DND-41 (cell line): ENCODE measurements around the gene INKA2.

Experiments
- ATAC-seq: fragments of 200-7000 bp; cut with Tn5 transposase; 3 replicates; pipeline ENCODE4 v1.9.1; 2021; ENCODE audit warnings: low read depth; ENCODE audit not compliant: insufficient read depth
- DNase-seq: peaks from one replicate; pipeline ENCODE4 v3.0.0-alpha.2; 2020
- H2AFZ ChIP-seq: 2 replicates; pipeline ENCODE4 v1.6.0; 2012; ENCODE audit warnings: low read depth, low read length
- H3K27ac ChIP-seq: 2 replicates; pipeline ENCODE4 v1.5.1; 2012; ENCODE audit warnings: low read length, inconsistent platforms
- H3K27me3 ChIP-seq: fragments of 200-600 bp; sonication (generic); 2 replicates; pipeline ENCODE4 v1.6.0; 2012; ENCODE audit warnings: low read length, mild to moderate bottlenecking, inconsistent platforms; ENCODE audit not compliant: insufficient read depth, poor library complexity
- H3K36me3 ChIP-seq: 2 replicates; pipeline ENCODE4 v1.5.1; 2012; ENCODE audit warnings: low read length, inconsistent platforms; ENCODE audit not compliant: insufficient read depth
- H3K4me1 ChIP-seq: 2 replicates; pipeline ENCODE4 v1.5.1; 2012; ENCODE audit warnings: mild to moderate bottlenecking, low read length; ENCODE audit not compliant: insufficient read depth
- H3K4me2 ChIP-seq: 2 replicates; pipeline ENCODE4 v1.6.0; 2012; ENCODE audit warnings: mild to moderate bottlenecking, moderate library complexity, low read length, inconsistent platforms; ENCODE audit not compliant: insufficient read depth
- H3K4me3 ChIP-seq, 2 experiments: fragments of 200-600 bp in 1 of 2; shearing (Covaris generic) in 1 of 2; 2 replicates each; pipeline ENCODE4 v1.5.1; 2012 to 2016; ENCODE audit warnings: inconsistent platforms in 2 of 2, low read length in 2 of 2, mild to moderate bottlenecking in 2 of 2, low read depth in 1 of 2, moderate library complexity in 1 of 2
- H3K79me2 ChIP-seq: 2 replicates; pipeline ENCODE4 v1.6.0; 2012; ENCODE audit warnings: low read length, inconsistent platforms; ENCODE audit not compliant: insufficient read depth
- H3K9ac ChIP-seq: 2 replicates; pipeline ENCODE4 v1.6.0; 2012; ENCODE audit warnings: low read depth, mild to moderate bottlenecking, inconsistent platforms, low read length, moderate library complexity
- H3K9me3 ChIP-seq: 2 replicates; pipeline ENCODE4 v1.5.1; 2012; ENCODE audit warnings: low read length, moderate library complexity, mild to moderate bottlenecking, inconsistent platforms; ENCODE audit not compliant: insufficient read depth, severe bottlenecking
- H4K20me1 ChIP-seq: 2 replicates; pipeline ENCODE4 v1.6.0; 2012; ENCODE audit warnings: low read length; ENCODE audit not compliant: insufficient read depth
- EZH2 ChIP-seq: IDR thresholded peaks from 3 replicates; pipeline ENCODE4 v1.6.1; 2012; ENCODE audit warnings: borderline replicate concordance, low read depth, mild to moderate bottlenecking, moderate library complexity, low read length, inconsistent platforms; ENCODE audit not compliant: severe bottlenecking
- TF ChIP-seq, protein P1 (sequence below): IDR thresholded peaks from 2 replicates; pipeline ENCODE4 v1.5.1; 2012; ENCODE audit warnings: borderline replicate concordance, low read length, moderate library complexity, mild to moderate bottlenecking; ENCODE audit not compliant: poor library complexity, severe bottlenecking; ENCODE audit errors: extremely low read depth

The INKA2 gene

DNA sequence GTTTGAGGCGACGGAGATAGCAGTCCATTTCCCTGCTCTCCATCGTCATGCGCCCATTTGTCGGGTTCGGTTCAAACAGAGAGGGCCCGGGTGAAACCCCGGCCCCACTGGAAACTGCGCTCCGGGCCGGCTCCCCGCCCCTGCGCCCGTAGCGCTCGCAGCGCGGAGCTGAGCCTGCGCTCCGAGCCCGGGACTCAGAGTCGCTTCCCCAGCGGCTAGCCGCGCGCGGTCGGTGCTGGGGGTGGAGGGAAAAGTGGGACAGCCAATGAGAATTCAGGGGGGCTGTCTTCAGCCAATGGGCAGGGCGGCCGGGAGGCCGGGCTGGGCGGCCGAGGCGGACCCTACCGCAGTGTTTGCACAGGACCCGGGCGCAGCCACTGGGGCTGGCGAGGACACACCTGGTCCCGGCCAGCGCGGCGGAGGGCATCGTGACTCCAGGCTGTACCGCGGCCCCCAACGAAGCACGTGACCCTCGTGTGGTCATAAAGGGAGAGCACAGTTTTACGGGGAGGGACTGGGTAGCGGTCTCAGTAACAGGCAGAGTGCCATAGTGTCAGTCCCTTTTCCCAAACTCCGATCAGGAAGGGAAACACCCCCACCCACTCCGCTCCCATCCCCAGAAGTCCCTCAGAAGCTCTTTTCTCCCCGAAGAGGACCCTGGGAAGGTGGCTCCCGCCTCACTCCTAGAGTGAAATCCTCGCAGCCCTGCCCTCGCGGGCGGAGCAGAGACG, at the start of gene INKA2:
Gene INKA2 (minus strand): TSS at position 202 of the 731 bp plus-strand sequence. CDS start 153 bp downstream, at position 49.
- H2AFZ ChIP-seq: peak within 1 kb of the TSS; percentile 83
- no peaks in the 10 kb centered on the region for H3K79me2 ChIP-seq
- peak within 1 kb of the TSS; percentile 47 to 71; a peak in 3 of 4 replicates for H3K4me3 ChIP-seq
- H3K27me3 ChIP-seq: peaks cover 9% of the 10 kb centered on the region
- peak; percentile 73 for ATAC-seq
- peak within 1 kb of the TSS; percentile 96 for H3K4me2 ChIP-seq
- H4K20me1 ChIP-seq: peaks cover 7% of the 10 kb centered on the region; the same call in 1 of the 2 replicates
- peak within 1 kb of the TSS; percentile 61 for H3K27ac ChIP-seq
- H3K36me3 ChIP-seq: no peaks in the 10 kb centered on the region
- no peaks in the 10 kb centered on the region for H3K9me3 ChIP-seq
- H3K9ac ChIP-seq: peak within 1 kb of the TSS; percentile 63
- DNase-seq: peak; percentile 80
- peaks cover 31% of the 10 kb centered on the region for H3K4me1 ChIP-seq
- TF ChIP-seq EZH2: peak; percentile 28
- TF ChIP-seq, protein P1, sequence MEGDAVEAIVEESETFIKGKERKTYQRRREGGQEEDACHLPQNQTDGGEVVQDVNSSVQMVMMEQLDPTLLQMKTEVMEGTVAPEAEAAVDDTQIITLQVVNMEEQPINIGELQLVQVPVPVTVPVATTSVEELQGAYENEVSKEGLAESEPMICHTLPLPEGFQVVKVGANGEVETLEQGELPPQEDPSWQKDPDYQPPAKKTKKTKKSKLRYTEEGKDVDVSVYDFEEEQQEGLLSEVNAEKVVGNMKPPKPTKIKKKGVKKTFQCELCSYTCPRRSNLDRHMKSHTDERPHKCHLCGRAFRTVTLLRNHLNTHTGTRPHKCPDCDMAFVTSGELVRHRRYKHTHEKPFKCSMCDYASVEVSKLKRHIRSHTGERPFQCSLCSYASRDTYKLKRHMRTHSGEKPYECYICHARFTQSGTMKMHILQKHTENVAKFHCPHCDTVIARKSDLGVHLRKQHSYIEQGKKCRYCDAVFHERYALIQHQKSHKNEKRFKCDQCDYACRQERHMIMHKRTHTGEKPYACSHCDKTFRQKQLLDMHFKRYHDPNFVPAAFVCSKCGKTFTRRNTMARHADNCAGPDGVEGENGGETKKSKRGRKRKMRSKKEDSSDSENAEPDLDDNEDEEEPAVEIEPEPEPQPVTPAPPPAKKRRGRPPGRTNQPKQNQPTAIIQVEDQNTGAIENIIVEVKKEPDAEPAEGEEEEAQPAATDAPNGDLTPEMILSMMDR: no peak

DNA sequence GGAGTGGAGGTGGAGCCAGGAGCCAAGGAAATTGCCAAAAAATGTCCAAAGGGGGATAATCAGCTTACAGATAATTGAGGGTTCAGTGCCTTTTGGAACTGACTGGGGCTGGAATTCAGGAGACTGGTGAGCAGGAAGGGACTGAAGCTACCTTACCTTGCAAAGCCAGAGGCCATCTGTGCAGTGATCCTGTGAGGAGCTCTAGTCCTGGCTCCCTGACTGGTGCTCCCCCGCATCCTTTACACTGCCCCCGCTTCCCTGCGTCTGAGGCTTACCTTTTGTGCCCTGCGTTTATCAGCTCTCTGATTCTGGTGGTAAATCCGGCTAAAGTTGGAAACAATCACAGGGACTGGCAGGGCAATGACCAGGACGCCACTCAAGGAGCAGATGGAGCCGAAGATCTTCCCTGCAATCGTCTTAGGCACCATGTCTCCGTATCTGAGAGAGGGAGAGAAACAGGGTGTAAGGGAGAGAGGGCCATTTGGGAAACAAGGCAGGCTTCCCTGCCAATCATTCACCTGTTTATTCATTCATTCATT, 47.5 kb upstream of the INKA2 start:
- H3K4me3 ChIP-seq: no peak overlapping the region
- no peaks in the 10 kb centered on the region for H3K4me1 ChIP-seq
- H3K27me3 ChIP-seq: peaks cover 34% of the 10 kb centered on the region
- no peaks in the 10 kb centered on the region for H3K79me2 ChIP-seq
- ATAC-seq (no peak), DNase-seq (no peak)
- no peak overlapping the region for H2AFZ ChIP-seq
- no peaks in the 10 kb centered on the region for H4K20me1 ChIP-seq
- H3K9ac ChIP-seq: no peak overlapping the region
- TF ChIP-seq, protein P1: no peak
- no peak for TF ChIP-seq EZH2
- H3K27ac ChIP-seq: no peak overlapping the region
- H3K4me2 ChIP-seq: no peak overlapping the region
- no peaks in the 10 kb centered on the region for H3K9me3 ChIP-seq
- H3K36me3 ChIP-seq: no peaks in the 10 kb centered on the region

DNA sequence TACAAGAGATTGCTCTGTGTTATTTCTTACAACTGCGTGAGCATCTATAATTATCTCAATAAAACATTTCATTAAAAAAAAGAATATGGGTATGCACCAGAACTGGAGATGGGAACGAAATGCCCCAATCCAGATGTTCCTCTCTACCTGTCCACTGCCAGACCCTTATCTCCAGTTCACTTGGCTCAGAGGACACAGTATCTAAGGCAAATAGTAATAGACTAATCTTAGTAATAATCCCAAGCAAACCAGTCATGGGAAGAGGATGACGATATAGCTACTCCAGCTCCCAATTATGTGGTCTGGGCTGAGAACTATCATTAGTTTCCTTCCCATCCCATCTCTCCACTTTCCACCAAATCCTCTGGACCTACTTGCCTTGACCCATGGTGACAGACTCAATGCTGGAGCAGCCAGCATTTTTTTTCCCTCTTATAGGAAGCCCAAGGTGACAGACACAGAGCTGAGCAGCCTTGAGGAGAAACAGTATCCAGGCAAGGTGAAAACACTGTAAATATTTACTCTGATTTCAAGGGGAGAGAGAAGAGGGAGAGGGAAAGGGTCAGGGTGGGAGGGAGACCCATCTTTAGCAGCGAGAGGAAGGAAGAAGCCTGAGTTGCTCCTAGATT, 45.2 kb upstream of the INKA2 start:
- Histone ChIP-seq H3K9ac (no peak overlapping the region), H3K9me3 (no peaks in the 10 kb centered on the region), H3K4me1 (no peaks in the 10 kb centered on the region), H3K27me3 (peaks cover 28% of the 10 kb centered on the region), H3K36me3 (no peaks in the 10 kb centered on the region), H3K27ac (no peak overlapping the region), H3K4me3 (no peak overlapping the region), H2AFZ (no peak overlapping the region), H4K20me1 (no peaks in the 10 kb centered on the region), H3K4me2 (no peak overlapping the region), H3K79me2 (no peaks in the 10 kb centered on the region)
- no peak for DNase-seq
- no peak for TF ChIP-seq EZH2
- TF ChIP-seq, protein P1: no peak
- ATAC-seq: no peak
